H1 (cell line): ENCODE results near the gene MCHR2. TPM values are rescaled to one million over a fixed set of nuclear protein-coding genes. Genes with fewer than 3 reads are reported as not detected.

Experiments used
- CTCF ChIP-seq, 3 experiments: IDR thresholded peaks; 1 replicate in 2 of 3; 2 replicates in 1 of 3; pipeline versions ENCODE4 v1.5.1 to v1.6.1; 2011; ENCODE audit warnings: low read length in 3 of 3, mild to moderate bottlenecking in 3 of 3, inconsistent platforms in 2 of 3, low read depth in 1 of 3, moderate library complexity in 1 of 3; ENCODE audit not compliant: insufficient read depth in 1 of 3; ENCODE audit errors: control extremely low read depth in 1 of 3
- SUZ12 ChIP-seq: fragments of 200-600 bp; sonication (generic); IDR thresholded peaks from 2 replicates; pipeline ENCODE4 v1.6.1; 2012; ENCODE audit warnings: mild to moderate bottlenecking, inconsistent platforms, low read length, moderate library complexity, mixed read lengths
- polyA plus RNA-seq, 7 experiments: library from polyadenylated mRNA; depleted of rRNA in 3 of 7; stranded (reverse) in 5 of 7; unstranded in 2 of 7; fragments of >200 nt in 5 of 7; fragments of 200-250 nt in 2 of 7; gene quantifications; 1 replicate in 5 of 7; 2 replicates in 1 of 7; 4 replicates in 1 of 7; pipeline versions ENCODE4 v1.2.1 to v1.2.3, GENCODE V29; 2011 to 2013; ENCODE audit warnings: missing spikeins in 2 of 7, mixed read lengths in 2 of 7
- total RNA-seq: library from RNA; stranded (reverse); fragmentation: NEBNext Ultra II Directional; extraction: Animal tissue kit (Norgen Biotek cat#: 25700); gene quantifications from 2 replicates; pipeline ENCODE4 v1.2.1, GENCODE V29; 2021

MCHR2 gene
- total and polyA plus RNA-seq, 2 of the 8 experiments (the other 6 are each of a cell fraction or from before 2014, with no cell fraction given), result not detected

GRCh38 chr6:99873084-99873483, 120.9 kb downstream of the MCHR2 start (continued):
- TF ChIP-seq CTCF (IDR thresholded peaks at IDR 0.05; ENCODE audit: control extremely low read depth in 1 of 3, insufficient read depth in 1 of 3, low read depth in 1 of 3, low read length in 3 of 3), result no peak
- TF ChIP-seq SUZ12, result no peak
